GM18517 (cell line): ENCODE data around the gene ASB5.
A peak's percentile ranks its signal among the peaks of the same experiment; 100 is the strongest.
"Not testable (repeated sequence)": the region's sequence is repeated elsewhere in the genome, so short reads cannot be mapped to it uniquely, and the experiment has no call there.

Experiments
- ATAC-seq: cut with Tn5 transposase; IDR thresholded peaks from one replicate; pipeline ENCODE4 v1.9.1; 2021; ENCODE audit warnings: mild to moderate bottlenecking, moderate library complexity; ENCODE audit not compliant: unreplicated experiment

ASB5 gene

DNA sequence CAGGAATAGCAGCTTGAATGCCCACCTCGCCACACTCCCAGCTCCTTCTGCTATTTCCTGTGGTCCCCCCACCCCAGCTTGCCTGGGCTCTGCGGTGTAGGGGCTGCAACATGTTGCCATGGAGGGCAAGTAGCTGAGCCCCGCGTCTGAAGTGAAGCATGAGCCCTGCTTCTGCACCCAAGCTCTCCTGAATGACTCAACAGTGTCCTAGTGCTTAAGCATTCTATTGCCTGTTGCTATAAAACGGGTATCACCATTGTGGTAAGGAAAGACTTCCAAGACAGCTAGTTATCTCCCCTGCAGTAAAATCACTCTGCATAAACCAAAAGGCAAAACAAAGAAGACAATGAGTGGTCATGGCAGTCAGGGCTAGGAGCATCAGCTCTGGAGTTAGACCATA lies 42.3 kb downstream of the ASB5 start:
- ATAC-seq, result no peak

DNA sequence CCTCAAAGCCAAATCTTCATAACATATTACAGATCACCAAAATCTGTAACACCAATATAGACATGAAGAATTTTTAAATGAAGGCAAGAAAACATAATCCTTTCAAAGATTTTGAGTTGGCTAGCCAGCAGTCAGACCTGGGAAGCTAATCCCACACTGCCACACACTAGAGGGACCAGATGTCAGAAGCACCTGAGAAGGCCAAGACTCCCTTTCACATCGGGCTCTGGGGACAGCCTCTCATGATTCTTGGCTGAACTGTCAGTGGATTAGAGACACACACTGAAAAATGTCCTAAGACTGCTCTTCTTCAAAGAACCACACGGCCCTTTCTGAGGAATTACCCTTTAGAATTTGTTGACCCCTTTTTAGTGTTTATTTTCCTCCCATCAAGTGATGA lies 45.5 kb downstream of the ASB5 start:
- no peak for ATAC-seq

DNA sequence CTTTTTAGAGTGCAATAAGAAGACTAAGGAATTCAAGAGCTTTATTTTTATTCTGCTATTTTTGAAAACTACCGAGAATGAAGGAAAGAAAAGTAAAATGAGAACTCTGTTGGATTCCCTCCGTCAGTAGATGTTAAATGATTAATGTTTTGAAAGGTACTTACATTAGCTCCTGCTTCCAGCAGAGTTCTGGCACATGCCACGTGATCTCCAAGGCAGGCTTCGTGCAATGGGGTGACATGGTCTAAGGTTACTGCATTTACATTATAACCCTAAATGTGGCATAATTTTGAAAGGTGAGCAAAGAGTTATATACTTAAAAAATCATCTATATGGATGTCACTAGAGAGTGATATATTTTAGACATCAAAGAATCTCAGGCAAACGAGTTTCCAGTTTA lies 46.9 kb downstream of the ASB5 start:
- no peak for ATAC-seq

DNA sequence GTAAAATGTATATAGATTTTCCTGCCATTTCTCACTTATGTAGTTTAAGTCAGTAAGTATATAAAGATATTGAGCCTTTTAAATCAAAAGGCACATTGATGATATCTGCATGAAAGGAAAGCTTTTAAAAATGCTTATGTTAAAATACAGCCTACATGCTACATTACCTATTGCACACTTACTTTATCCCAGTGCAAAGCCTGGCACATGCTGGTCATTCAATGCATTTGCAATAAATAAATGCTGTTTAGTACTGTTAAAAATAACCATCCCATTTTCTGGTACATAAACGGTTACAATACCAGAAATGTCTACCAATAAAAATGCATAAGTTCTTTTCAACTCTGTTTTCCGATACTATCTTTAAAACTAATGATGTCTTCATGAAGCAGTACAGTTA lies 51.5 kb downstream of the ASB5 start:
- no peak for ATAC-seq

DNA sequence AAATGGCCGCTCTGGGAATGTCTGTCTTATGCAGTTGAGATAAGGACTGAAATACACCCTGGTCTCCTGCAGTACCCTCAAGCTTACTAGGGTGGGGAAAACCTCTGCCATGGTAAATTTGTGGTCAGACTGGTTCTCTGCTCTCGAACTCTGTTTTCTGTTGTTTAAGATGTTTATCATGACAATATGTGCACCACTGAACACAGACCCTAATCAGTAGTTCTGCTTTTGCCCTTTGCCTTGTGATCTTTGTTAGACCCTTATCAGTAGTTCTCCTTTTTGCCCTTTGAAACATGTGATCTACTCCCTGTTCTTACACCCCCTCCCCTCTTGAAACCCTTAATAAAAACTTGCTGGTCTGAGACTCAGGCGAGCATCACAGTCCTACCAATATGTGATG lies 56.7 kb downstream of the ASB5 start:
- ATAC-seq, result not testable (repeated sequence)

DNA sequence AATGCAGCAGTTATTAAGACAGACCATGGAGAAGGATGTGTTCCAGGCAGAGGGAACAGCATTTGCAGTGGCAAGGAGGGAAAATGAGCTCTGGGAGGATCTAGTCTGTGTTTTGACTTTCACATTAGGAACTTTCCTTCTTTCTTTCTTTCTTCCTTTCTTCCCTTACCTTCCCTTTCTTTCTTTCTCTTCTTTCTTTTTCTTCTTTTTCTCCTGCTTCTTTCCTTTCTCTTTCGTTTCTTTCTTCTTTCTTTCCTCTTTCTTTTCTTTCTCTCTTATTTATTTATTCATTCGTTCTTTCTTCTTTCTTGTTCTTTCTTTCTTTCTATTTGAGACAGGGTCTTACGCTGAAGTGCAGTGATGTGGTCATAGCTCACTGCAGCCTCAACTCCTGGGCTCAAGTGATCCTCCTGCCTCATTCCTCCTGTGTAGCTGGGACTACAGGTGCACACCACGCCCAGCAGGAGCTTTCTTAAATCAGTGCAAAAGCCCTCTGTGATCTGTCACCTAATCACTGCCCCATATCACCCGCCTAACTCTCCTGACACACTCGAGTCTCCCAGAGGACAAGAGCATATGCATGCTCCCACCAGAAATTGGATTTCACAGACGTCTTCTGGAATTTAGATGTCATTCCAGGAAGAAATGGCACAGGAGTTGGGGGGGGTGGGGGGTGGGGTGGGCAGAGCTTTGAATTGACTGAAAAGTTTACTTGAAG lies 58.3 kb downstream of the ASB5 start:
- no peak for ATAC-seq

DNA sequence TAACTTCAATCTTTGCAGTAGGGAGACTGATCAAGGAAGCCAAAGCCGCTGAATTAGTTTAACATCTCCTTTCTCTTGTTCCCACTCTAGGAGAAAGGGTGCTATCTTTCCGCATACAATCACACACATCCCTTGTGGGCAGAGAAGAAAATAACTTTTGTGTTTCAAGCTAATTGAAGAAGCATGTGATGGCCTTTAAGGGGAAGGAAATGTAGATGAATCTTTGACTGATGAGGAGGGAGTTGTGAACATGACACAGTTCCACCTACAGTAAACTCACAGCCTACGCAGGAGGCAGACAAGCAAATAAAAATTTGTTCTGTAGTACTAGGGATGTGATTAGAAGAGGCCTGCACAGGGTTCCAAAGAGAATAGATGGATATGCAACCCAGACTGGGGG lies 58.9 kb downstream of the ASB5 start:
- ATAC-seq, result no peak

DNA sequence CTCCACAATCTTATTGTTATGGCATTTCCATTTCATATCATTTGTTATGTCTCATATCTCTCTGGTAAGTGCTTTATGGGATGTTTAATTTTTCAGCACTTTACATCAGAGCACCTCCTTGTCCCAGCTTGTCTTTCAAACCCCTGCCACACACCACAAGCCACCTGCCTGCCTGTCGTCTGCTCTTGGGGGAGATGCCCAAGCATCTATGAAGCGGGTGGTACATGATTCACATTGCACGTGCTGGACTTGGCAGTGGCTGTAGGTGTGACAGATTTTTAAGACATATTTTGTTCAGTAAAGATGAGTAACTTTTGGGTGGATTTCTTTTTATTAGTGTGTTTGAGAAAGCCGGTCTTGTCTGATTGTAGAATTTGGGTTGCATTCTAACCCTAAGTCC lies 59.5 kb downstream of the ASB5 start:
- no peak for ATAC-seq

DNA sequence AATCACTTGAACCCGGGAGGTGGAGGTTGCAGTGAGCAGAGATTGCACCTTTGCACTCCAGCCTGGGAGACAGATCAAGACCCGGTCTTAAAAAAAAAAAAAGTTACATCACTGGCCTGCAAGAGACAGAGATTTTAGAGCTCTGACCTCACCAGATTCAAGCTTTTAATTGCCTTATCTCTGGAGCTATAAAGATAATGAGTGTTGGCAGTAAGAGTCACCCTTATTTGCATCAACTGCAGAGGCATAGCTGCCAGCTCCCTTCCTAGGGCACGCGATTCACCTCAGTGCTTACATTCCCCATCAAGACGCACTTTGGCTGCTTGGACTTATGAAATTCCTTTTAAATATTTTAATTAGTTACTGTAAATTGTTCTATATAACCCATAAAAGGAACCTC lies 61.2 kb downstream of the ASB5 start:
- ATAC-seq, result no peak

DNA sequence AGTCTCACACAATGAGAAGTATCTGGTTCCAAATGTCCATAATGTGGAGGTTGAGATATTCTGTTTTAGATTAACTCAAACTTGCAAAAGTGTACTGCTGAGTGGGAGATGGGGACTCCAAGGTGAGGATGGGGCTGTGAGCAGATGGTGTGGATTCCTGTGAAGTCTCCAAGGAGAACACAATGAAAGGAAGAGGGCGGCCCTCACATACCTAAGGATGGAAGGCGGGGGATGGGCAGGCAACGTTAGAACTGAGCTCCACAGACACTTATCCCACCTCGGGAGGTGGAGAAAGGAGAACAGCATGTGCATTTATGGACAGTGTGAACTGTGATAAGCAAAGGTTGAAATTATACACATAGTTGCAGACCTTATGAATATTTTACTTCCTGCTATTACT lies 63.7 kb downstream of the ASB5 start:
- no peak for ATAC-seq

DNA sequence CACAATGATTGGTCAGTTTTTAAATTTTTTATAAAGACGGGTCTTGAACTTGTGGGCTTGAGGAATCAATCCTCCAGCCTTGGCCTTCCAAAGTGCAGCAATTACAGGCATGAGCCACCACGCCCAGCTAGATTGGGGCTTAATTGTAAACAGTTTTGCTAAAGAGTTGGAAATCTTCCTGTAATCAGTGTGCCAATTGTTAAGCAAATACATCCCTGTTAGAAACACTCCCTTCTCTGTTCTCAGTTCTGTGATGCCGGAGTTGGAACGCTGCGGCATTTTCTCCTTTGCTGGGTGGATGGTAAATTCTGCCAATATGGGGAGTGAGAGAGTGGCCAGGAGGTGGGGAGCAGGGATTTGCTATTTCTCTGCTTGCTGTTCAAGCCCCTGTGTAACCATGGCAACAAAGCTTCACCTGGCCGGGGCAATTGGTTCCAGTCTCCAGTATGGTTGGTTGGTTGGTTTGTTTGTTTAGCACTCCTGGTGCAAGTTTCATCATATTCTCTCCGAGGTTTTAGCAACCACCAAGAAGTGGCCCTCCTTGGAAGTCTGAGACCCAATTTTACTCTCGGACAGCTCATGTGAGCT lies 70.6 kb downstream of the ASB5 start:
- ATAC-seq, result no peak

DNA sequence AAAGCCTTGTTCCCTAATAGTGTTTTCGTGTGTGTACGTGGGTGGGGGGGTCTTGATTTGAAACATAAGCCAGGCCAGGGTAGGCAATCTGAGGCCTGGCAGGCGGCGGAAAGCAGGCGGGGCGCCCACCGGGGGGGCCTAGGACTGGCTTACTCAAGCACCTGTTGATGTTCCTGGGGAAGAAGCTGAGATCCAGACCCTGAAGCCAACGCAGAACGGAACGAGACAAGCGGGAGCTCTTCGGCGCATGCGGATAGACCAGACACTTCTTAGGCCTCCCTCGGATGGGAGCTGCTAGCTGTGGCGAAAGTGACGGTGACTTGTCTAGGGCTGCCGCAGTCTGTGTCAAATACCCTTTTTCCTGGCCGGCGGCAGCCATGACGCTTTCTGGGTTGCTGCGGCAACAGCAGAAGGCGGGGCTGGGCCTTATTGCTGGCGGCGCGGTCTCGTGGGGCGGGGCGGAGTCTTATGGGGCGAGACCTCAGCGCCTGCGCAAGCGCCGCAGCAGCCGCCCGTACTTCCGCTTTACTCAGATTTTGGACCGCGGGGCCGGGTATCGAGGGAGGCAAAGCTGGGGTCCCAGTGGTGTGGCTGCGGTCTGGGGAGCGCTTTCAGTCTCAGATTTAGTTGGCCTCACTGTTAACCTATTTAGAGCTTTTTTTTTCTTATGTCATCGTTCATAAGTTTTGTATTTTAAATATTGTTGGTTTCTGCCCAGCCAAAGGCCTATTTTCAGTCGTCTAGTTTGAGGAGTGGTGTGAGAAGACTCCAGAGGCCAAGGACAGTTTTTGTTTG lies 73.6 kb downstream of the ASB5 start, which contains the start of gene SPATA4:
Gene SPATA4 (minus strand): TSS at position 402 of the 795 bp plus-strand sequence. CDS start 23 bp downstream, at position 379.
- peak; percentile 97 for ATAC-seq

DNA sequence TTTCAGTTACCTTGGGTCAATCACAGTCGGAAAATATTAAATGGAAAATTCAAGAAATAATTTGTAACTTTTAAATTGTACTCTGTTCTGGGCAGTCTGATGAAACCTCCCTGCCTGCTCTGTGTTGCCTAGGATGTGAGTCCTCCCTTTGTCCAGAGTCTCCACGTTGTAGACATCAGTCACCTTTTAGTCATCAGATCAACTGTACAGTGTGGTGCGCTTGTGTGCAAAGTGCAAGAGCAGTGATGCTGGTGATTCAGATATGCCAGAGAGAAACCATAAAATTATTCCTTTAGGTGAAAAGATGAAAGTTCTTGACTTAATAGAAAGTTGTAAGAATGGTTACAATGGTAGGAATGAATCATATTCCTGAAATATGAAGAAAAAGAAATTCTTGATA lies 75.1 kb downstream of the ASB5 start:
- no peak for ATAC-seq

DNA sequence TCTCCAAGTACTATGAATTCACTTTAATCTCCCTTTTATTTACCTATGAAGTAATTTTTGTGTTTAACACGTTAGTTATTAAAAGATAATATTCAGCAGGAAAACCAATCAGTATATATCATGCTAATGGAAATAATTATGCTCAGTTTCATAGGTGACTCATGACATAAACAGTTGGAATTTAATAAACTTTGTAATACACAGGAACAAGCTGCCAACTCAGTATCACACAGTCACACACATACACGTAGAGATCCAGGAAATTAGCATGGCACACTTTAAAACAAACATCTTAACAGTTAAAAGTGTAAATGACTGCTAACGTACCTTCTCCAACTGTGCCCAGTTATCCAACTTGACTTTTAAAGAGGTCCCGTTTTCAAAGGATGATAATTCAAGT lies 75.9 kb downstream of the ASB5 start:
- ATAC-seq, result no peak

DNA sequence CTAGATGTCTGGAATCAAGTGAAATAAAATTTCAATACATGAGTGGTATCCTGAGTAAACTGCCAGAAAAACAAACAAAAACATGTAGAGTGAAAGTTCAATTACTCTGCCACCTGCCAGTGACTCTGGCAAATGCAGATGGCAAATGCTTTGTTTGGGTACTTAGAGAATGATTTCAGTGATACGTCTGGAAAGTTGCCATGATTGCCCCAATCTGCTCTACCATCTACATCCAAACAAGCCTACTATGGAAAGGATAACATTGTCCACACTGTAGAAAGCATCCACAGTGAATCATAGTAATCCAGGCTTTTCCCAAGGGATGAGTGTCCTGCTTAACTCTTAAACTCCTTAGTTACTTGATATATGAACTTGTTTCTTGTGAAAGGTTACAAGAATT lies 77.0 kb downstream of the ASB5 start:
- ATAC-seq, result no peak

DNA sequence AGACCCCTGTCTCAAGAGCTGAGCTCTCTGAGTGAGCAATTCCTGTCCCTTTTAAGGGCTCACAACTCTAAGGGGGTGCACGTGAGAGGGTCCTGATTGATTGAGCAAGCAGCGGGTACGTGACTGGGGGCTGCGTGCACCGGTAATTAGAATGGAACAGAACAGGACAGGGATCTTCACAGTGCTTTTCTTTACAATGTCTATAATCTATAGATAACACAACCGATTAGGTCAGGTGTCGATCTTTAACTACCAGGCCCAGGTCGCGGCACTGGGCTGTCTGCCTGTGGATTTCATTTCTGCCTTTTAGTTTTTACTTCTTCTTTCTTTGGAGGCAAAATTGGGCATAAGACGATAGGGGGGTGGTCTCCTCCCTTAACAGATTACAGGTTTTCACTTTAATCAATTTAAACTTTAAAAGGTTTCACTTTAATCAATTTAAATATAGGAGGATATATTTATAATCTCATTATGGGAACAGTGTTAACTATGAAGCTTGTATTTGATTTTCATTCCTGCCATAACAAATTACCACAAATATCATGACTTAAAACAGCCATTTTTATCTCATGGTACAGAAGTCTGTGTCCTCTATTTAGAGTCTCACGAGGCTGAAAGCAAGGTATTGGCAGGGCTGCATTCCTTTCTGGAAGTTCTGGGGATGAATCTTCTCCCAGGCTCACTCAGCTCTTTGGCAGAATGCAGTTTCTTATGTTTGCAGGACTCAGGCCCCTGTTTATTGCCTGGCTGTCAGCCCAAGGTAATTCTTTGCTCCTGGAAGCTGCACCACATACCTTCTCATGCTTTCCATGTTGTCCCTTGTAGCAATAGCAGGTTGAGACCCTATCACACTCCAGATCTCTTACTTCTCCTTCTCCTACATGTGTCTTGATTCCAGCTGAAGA lies 78.9 kb downstream of the ASB5 start:
- no peak for ATAC-seq

DNA sequence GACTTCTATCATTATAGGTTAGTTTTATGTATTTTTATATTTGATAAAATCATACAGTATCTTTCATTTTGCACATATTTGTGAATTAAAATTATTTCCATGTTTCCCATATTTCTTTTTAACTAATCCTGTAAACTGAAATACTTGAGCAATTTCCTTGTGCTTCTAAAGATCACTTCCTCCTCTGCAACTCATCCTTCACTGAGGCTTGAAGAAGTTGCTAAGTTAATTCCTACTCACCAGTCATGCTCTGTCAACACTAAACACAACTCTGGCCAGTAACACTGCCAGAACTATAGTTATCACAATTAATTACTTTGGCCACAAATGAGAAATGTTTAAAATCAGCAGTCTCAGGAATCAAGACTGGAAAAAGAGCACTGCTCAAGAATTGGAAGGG lies 80.4 kb downstream of the ASB5 start:
- no peak for ATAC-seq

DNA sequence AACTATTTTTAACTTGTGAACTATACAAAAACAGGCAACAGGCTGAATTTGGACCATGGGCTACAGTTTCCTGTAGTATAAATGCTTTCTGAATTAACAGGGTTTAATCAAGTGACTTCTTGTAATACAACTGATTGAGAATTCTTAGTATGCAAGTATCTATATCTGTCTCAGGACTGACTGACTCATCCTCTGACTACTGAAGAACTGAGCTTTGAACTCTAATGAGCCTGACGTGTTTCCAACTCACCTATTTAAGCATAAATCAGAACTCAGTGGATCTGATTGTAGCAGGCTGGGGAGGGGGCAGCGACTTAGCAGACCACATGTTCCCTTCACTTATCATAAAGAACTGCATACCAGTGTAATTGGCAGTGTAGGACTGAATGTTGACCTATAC lies 81.4 kb downstream of the ASB5 start:
- ATAC-seq, result no peak

DNA sequence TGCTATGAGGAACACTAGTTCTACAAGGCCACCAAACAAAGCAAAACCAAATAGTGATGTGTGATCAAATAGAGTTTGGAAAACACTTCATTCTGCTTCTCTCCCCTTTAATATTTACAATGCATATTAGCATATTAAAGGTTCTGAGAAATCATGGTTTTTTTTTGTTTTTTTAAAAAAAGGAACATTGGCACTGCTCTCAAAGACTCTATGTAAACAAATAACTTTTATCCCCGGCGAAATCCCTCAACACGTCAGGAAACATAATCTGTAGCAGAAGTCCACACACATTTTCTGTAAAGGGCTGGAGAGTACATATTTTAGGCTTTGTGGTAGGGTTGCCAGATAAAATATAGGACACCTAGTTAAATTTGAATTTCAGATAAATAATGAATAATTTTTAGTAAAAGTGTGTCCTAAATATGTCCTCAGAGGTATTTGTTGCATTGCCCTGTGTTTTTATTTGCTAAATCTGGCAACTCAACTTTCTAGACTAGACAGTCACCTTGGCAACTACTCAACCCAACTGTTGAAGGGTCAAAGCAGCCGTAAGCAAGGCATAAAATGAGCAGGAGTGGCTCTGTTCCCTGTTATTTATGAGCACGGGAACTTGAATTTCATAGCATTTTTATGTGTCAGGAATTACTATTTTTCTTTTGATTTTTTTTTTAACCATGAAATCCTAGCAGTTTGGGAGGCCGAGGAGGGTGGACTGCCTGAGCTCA lies 82.2 kb downstream of the ASB5 start:
- no peak for ATAC-seq

DNA sequence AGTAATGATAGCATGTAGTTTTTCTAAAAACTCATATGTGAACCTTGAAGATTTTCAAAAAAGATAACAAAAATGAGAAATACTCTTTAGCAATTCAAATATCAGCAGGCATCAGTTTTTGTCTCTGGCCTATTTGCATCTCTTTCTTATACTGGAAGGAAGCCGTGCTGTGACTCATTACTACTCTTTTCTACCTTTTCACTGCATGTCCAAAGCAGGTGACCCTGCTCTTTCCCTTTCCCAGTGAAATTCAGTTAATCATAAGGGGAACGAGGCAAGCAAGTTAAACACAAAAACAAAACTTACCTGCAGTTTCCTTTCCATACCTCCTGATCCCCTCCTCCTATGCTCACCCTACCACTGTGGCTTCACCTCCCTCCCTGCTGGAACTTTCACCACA lies 83.0 kb downstream of the ASB5 start:
- ATAC-seq, result no peak
